CD4-positive, alpha-beta T cell treated with Interleukin-15 for 4 hours (primary cell): ENCODE results near the gene ZNF30.
"Not testable (repeated sequence)": the region's sequence is repeated elsewhere in the genome, so short reads cannot be mapped to it uniquely, and the experiment has no call there.

ENCODE experiments used
- DNase-seq: peaks from one replicate; pipeline ENCODE4 v3.0.0-alpha.2; 2020; ENCODE audit warnings: low spot score

Gene ZNF30

GRCh38 chr19:34960103-34960805 is 33.6 kb downstream of the ZNF30 start:
- no peak for DNase-seq

GRCh38 chr19:34960940-34961679 is 34.4 kb downstream of the ZNF30 start:
- DNase-seq = no peak

GRCh38 chr19:34961775-34962686 is 35.3 kb downstream of the ZNF30 start:
- peak; percentile 35 for DNase-seq

GRCh38 chr19:34962687-34963572 is 36.2 kb downstream of the ZNF30 start:
- no peak for DNase-seq

GRCh38 chr19:34963573-34964406 is 37.1 kb downstream of the ZNF30 start, which contains the start of gene ZNF792:
Gene ZNF792 (minus strand): TSS chr19:34964229. CDS start chr19:34963662, 567 bp downstream.
- DNase-seq = peak; percentile 25

GRCh38 chr19:34964598-34964997 is 37.9 kb downstream of the ZNF30 start:
- no peak for DNase-seq

GRCh38 chr19:34965505-34965904 is 38.8 kb downstream of the ZNF30 start:
- not testable (repeated sequence) for DNase-seq

- no peak for DNase-seq
Observed at GRCh38 chr19:34967551-34967950, 40.8 kb downstream of the ZNF30 start.

GRCh38 chr19:34969721-34970120 is 43.0 kb downstream of the ZNF30 start:
- DNase-seq = no peak

- not testable (repeated sequence) for DNase-seq
Observed at GRCh38 chr19:34970185-34970780, 43.6 kb downstream of the ZNF30 start.

GRCh38 chr19:34972163-34972705 is 45.5 kb downstream of the ZNF30 start:
- DNase-seq = no peak

GRCh38 chr19:34974646-34975045 is 47.9 kb downstream of the ZNF30 start:
- DNase-seq = no peak

- DNase-seq = no peak
Observed at GRCh38 chr19:34975056-34975455, 48.4 kb downstream of the ZNF30 start.

- DNase-seq = no peak
Observed at GRCh38 chr19:34976611-34977010, 49.9 kb downstream of the ZNF30 start.

GRCh38 chr19:34979819-34980640 is 53.3 kb downstream of the ZNF30 start:
- no peak for DNase-seq

- DNase-seq = no peak
Observed at GRCh38 chr19:34982275-34982674, 55.6 kb downstream of the ZNF30 start.

- DNase-seq = no peak
Observed at GRCh38 chr19:34983786-34984185, 57.1 kb downstream of the ZNF30 start.

- DNase-seq = no peak
Observed at GRCh38 chr19:34984287-34984686, 57.6 kb downstream of the ZNF30 start.
